GM23248 (cell line): ENCODE data around the gene S100PBP. TPM values are rescaled to one million over a fixed set of nuclear protein-coding genes. Genes with fewer than 3 reads are reported as not detected.

Source experiments
- DNase-seq: peaks from one replicate; pipeline ENCODE4 v3.0.0-alpha.2; 2015
- H2AFZ ChIP-seq: fragments of 200-600 bp; sonication (generic); 2 replicates; pipeline ENCODE4 v1.6.1; 2016; ENCODE audit warnings: antibody characterized with exemption
- H3F3A ChIP-seq: fragments of 200-600 bp; sonication (generic); 2 replicates; pipeline ENCODE4 v1.6.1; 2016; ENCODE audit warnings: mild to moderate bottlenecking, antibody characterized with exemption, mixed run types; ENCODE audit not compliant: insufficient read depth
- H3K27ac ChIP-seq: fragments of 200-600 bp; sonication (generic); 2 replicates; pipeline ENCODE4 v1.5.1; 2016; ENCODE audit warnings: mild to moderate bottlenecking
- H3K27me3 ChIP-seq: fragments of 200-600 bp; sonication (generic); replicated peaks from 2 replicates; pipeline ENCODE4 v1.6.1; 2016; ENCODE audit warnings: mild to moderate bottlenecking; ENCODE audit not compliant: insufficient read depth
- H3K36me3 ChIP-seq: fragments of 200-600 bp; sonication (generic); 2 replicates; pipeline ENCODE4 v1.6.1; 2016; ENCODE audit warnings: low read depth, mild to moderate bottlenecking
- H3K4me1 ChIP-seq: fragments of 200-600 bp; sonication (generic); 2 replicates; pipeline ENCODE4 v1.6.1; 2016; ENCODE audit warnings: mild to moderate bottlenecking; ENCODE audit not compliant: insufficient read depth
- H3K4me2 ChIP-seq: fragments of 200-600 bp; sonication (generic); one replicate; pipeline ENCODE4 v1.6.1; 2016; ENCODE audit warnings: mild to moderate bottlenecking; ENCODE audit not compliant: unreplicated experiment
- H3K4me3 ChIP-seq: fragments of 200-600 bp; sonication (generic); 2 replicates; pipeline ENCODE4 v1.5.1; 2016; ENCODE audit warnings: mild to moderate bottlenecking
- H3K79me2 ChIP-seq: fragments of 200-600 bp; sonication (generic); 2 replicates; pipeline ENCODE4 v1.6.1; 2016; ENCODE audit warnings: mild to moderate bottlenecking; ENCODE audit not compliant: insufficient read depth
- H3K9ac ChIP-seq: fragments of 200-600 bp; sonication (generic); 2 replicates; pipeline ENCODE4 v1.6.1; 2016; ENCODE audit warnings: mild to moderate bottlenecking
- H3K9me2 ChIP-seq: fragments of 200-600 bp; sonication (generic); 2 replicates; pipeline ENCODE4 v1.6.1; 2016; ENCODE audit warnings: mixed run types, mild to moderate bottlenecking, moderate library complexity; ENCODE audit not compliant: insufficient read depth
- H3K9me3 ChIP-seq: fragments of 200-600 bp; sonication (generic); one replicate; pipeline ENCODE4 v1.6.1; 2017; ENCODE audit warnings: low read depth
- H4K20me1 ChIP-seq: fragments of 200-600 bp; sonication (generic); 2 replicates; pipeline ENCODE4 v1.6.0; 2016; ENCODE audit not compliant: insufficient read depth
- EZH2 ChIP-seq: fragments of 200-600 bp; sonication (generic); IDR thresholded peaks from 2 replicates; pipeline ENCODE4 v1.6.1; 2018; ENCODE audit warnings: antibody characterized with exemption, mild to moderate bottlenecking; ENCODE audit not compliant: insufficient read depth, poor library complexity, severe bottlenecking
- EZH2phosphoT487 ChIP-seq: fragments of 200-600 bp; sonication (generic); IDR thresholded peaks from 2 replicates; pipeline ENCODE4 v1.6.1; 2018; ENCODE audit warnings: antibody characterized with exemption, moderate library complexity, mild to moderate bottlenecking, low read depth; ENCODE audit not compliant: insufficient read depth
- WGBS, 2 experiments: methylation state at CpG; one replicate each; pipeline ENCODE4 v1.1.6; 2015 to 2017; ENCODE audit warnings: low lambda C conversion rate in 2 of 2, low coverage in 1 of 2; ENCODE audit errors: missing lambda C conversion rate in 2 of 2; 5-methylcytosine and 5-hydroxymethylcytosine counted together
- in situ Hi-C: fragments of 300-500 bp; cut with MboI; formaldehyde crosslinking; loops from 2 replicates; pipeline ENCODE4 v1.15.0; 2020
- polyA plus RNA-seq: library from polyadenylated mRNA; unstranded; fragments of >200 nt; fragmentation: Nextera tagmentation; extraction: Ambion mirVana; gene quantifications from 2 replicates; pipeline ENCODE4 v1.2.1, GENCODE V29; 2016
- total RNA-seq: library from RNA; depleted of rRNA; stranded (reverse); fragments of >200 nt; shearing (Covaris generic); gene quantifications from 2 replicates; pipeline ENCODE4 v1.2.3, GENCODE V29; 2014

Gene S100PBP
- total and polyA plus RNA-seq, 2 experiments from 2014 or later, result 15.7 to 25.2 TPM

GRCh38 chr1:32858791-32859190, 41.3 kb downstream of the S100PBP start:
- Histone ChIP-seq H3K27ac (no peak overlapping the region), H2AFZ (no peak overlapping the region), H3K4me1 (peaks cover 6% of the 10 kb centered on the region; the same call in 1 of the 2 replicates), H3F3A (no peaks in the 10 kb centered on the region), H3K9me2 (no peaks in the 10 kb centered on the region), H3K36me3 (peaks cover 33% of the 10 kb centered on the region), H3K79me2 (no peaks in the 10 kb centered on the region), H3K4me2 (no peak overlapping the region), H3K9me3 (no peaks in the 10 kb centered on the region), H4K20me1 (no peaks in the 10 kb centered on the region), H3K9ac (no peak overlapping the region), H3K27me3 (no peaks in the 10 kb centered on the region), H3K4me3 (no peak overlapping the region)
- 91% methylated on average over 7 of the region's 7 CpGs for WGBS, 2 experiments
- DNase-seq, result no peak
- TF ChIP-seq EZH2phosphoT487 (no peak), EZH2 (no peak)
- in situ Hi-C loops, result no loop called here

- peaks cover 6% of the 10 kb centered on the region; the same call in 1 of the 2 replicates for H3K4me1 ChIP-seq
- no peak overlapping the region for H3K4me2 ChIP-seq
- no peak for DNase-seq
- no peak overlapping the region for H3K27ac ChIP-seq
- TF ChIP-seq EZH2, result no peak
- TF ChIP-seq EZH2phosphoT487, result no peak
- H3K9ac ChIP-seq, result no peak overlapping the region
- no peak overlapping the region for H2AFZ ChIP-seq
- H3K9me2 ChIP-seq, result no peaks in the 10 kb centered on the region
- H4K20me1 ChIP-seq, result no peaks in the 10 kb centered on the region
- H3F3A ChIP-seq, result no peaks in the 10 kb centered on the region
- H3K9me3 ChIP-seq, result no peaks in the 10 kb centered on the region
- in situ Hi-C loops, result no loop called here
- peaks cover 22% of the 10 kb centered on the region for H3K36me3 ChIP-seq
- H3K79me2 ChIP-seq, result no peaks in the 10 kb centered on the region
- WGBS, 2 experiments, result 95 to 97% methylated on average over 2 of the region's 2 CpGs
- no peaks in the 10 kb centered on the region for H3K27me3 ChIP-seq
- H3K4me3 ChIP-seq, result no peak overlapping the region
Observed at GRCh38 chr1:32859915-32860314, 42.5 kb downstream of the S100PBP start.

GRCh38 chr1:32860566-32860965, 43.1 kb downstream of the S100PBP start:
- H3K9ac ChIP-seq, result no peak overlapping the region
- H3K4me2 ChIP-seq, result no peak overlapping the region
- no peak overlapping the region for H2AFZ ChIP-seq
- no peaks in the 10 kb centered on the region for H3K9me3 ChIP-seq
- TF ChIP-seq EZH2phosphoT487 (no peak), EZH2 (no peak)
- H3K36me3 ChIP-seq, result peaks cover 16% of the 10 kb centered on the region
- no peak overlapping the region for H3K4me3 ChIP-seq
- peaks cover 6% of the 10 kb centered on the region; the same call in 1 of the 2 replicates for H3K4me1 ChIP-seq
- no peak for DNase-seq
- H3K27ac ChIP-seq, result no peak overlapping the region
- H4K20me1 ChIP-seq, result no peaks in the 10 kb centered on the region
- no peaks in the 10 kb centered on the region for H3K27me3 ChIP-seq
- no peaks in the 10 kb centered on the region for H3K9me2 ChIP-seq
- no peaks in the 10 kb centered on the region for H3F3A ChIP-seq
- H3K79me2 ChIP-seq, result no peaks in the 10 kb centered on the region
- in situ Hi-C loops, result no loop called here

GRCh38 chr1:32861904-32862695, 44.6 kb downstream of the S100PBP start:
- Histone ChIP-seq H3K4me2 (no peak overlapping the region), H3F3A (no peaks in the 10 kb centered on the region), H3K4me3 (no peak overlapping the region), H3K79me2 (no peaks in the 10 kb centered on the region), H3K9ac (no peak overlapping the region), H3K36me3 (peaks cover 6% of the 10 kb centered on the region; the same call in 1 of the 2 replicates), H3K9me2 (no peaks in the 10 kb centered on the region), H3K9me3 (no peaks in the 10 kb centered on the region), H4K20me1 (no peaks in the 10 kb centered on the region), H2AFZ (no peak overlapping the region), H3K4me1 (peaks cover 6% of the 10 kb centered on the region; the same call in 1 of the 2 replicates), H3K27ac (no peak overlapping the region), H3K27me3 (no peaks in the 10 kb centered on the region)
- in situ Hi-C loops, result no loop called here
- peak; percentile 39 for DNase-seq
- WGBS, 2 experiments, result 59 to 63% methylated on average over 3 of the region's 3 CpGs
- TF ChIP-seq EZH2phosphoT487, result no peak
- TF ChIP-seq EZH2, result no peak
